ENCODE measurements around the gene SYNE2. TPM values are rescaled to one million over a fixed set of nuclear protein-coding genes. Genes with fewer than 3 reads are reported as not detected.

SYNE2 gene
- total and polyA plus RNA-seq, 4 donors, result 12.0 to 79.9 (median 19.5) TPM

DNA sequence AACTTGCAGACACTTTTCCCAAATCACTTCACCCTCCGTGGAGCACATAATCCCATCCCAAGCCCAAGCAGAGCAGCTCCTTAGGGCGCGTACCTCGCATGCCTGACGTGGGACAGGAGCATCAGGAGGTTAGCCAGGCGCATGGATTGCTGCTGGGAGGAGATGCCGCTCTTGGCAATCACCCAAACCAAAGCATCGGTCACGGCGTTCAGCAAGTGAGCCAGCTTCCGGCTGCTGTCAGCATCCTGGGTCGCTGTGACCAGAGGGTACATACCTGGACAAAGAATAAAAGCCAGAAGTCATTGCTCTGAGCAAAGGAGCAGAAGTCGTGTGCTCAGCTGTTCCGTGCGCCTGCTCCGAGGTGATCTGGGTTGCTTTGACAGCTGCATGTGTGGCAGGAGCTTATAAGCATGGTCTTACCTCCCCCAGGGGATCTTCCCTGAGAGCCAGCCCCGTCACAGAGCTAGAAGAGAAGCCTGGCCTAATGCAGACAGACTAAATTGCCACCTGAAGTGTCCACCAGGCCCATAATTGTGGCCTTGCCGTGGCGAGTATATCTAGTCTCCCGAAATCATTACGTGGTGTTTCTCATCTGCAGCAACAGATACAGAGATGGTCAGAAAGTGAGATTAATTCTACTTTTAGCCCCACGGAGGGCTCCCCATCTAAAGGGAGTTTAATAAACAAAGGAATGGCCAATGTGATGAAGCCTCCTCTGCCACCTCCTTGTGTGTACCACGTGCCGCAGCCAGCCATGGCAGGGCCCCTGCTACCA, 382.3 kb downstream of the SYNE2 start:
- no peaks in the 10 kb centered on the region for H3K9me3 ChIP-seq (ENCODE audit: control insufficient read depth in 4 of 4, low read length in 3 of 4)
- H3K36me3 ChIP-seq (ENCODE audit: control insufficient read depth in 4 of 4, insufficient read depth in 3 of 4, low read depth in 1 of 4, low read length in 3 of 4), result peaks cover 0 to 12% (median 2%) of the 10 kb centered on the region in 4 donors
- WGBS, result 71% methylated on average over 24 of the region's 24 CpGs
- no peak for TF ChIP-seq NR2F2 (IDR thresholded peaks at IDR 0.05)
- TF ChIP-seq GABPA (IDR thresholded peaks at IDR 0.05 in 1 of 2, conservative IDR thresholded peaks at IDR 0.05 in 1 of 2), result no peak
- TF ChIP-seq YY1 (IDR thresholded peaks at IDR 0.05), result no peak
- TF ChIP-seq, protein P1, sequence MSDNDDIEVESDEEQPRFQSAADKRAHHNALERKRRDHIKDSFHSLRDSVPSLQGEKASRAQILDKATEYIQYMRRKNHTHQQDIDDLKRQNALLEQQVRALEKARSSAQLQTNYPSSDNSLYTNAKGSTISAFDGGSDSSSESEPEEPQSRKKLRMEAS (IDR thresholded peaks at IDR 0.05), result no peak
- TF ChIP-seq, protein P2, sequence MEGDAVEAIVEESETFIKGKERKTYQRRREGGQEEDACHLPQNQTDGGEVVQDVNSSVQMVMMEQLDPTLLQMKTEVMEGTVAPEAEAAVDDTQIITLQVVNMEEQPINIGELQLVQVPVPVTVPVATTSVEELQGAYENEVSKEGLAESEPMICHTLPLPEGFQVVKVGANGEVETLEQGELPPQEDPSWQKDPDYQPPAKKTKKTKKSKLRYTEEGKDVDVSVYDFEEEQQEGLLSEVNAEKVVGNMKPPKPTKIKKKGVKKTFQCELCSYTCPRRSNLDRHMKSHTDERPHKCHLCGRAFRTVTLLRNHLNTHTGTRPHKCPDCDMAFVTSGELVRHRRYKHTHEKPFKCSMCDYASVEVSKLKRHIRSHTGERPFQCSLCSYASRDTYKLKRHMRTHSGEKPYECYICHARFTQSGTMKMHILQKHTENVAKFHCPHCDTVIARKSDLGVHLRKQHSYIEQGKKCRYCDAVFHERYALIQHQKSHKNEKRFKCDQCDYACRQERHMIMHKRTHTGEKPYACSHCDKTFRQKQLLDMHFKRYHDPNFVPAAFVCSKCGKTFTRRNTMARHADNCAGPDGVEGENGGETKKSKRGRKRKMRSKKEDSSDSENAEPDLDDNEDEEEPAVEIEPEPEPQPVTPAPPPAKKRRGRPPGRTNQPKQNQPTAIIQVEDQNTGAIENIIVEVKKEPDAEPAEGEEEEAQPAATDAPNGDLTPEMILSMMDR (IDR thresholded peaks at IDR 0.05; ENCODE audit: low read depth, low read length, missing input control), result no peak
- no peak for TF ChIP-seq JUND (IDR thresholded peaks at IDR 0.05)
- TF ChIP-seq, protein P3, sequence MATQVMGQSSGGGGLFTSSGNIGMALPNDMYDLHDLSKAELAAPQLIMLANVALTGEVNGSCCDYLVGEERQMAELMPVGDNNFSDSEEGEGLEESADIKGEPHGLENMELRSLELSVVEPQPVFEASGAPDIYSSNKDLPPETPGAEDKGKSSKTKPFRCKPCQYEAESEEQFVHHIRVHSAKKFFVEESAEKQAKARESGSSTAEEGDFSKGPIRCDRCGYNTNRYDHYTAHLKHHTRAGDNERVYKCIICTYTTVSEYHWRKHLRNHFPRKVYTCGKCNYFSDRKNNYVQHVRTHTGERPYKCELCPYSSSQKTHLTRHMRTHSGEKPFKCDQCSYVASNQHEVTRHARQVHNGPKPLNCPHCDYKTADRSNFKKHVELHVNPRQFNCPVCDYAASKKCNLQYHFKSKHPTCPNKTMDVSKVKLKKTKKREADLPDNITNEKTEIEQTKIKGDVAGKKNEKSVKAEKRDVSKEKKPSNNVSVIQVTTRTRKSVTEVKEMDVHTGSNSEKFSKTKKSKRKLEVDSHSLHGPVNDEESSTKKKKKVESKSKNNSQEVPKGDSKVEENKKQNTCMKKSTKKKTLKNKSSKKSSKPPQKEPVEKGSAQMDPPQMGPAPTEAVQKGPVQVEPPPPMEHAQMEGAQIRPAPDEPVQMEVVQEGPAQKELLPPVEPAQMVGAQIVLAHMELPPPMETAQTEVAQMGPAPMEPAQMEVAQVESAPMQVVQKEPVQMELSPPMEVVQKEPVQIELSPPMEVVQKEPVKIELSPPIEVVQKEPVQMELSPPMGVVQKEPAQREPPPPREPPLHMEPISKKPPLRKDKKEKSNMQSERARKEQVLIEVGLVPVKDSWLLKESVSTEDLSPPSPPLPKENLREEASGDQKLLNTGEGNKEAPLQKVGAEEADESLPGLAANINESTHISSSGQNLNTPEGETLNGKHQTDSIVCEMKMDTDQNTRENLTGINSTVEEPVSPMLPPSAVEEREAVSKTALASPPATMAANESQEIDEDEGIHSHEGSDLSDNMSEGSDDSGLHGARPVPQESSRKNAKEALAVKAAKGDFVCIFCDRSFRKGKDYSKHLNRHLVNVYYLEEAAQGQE (IDR thresholded peaks at IDR 0.05), result no peak
- no peak for TF ChIP-seq HNF4A (conservative IDR thresholded peaks at IDR 0.05)
- no peak for TF ChIP-seq RXRA (IDR thresholded peaks at IDR 0.05)
- H3K27ac ChIP-seq (ENCODE audit: low read depth in 1 of 2, low read length in 2 of 2), result no peak overlapping the region
- H3K4me3 ChIP-seq (ENCODE audit: low read depth in 1 of 3, low read length in 3 of 3), result no peak overlapping the region
- H3K27me3 ChIP-seq (ENCODE audit: control insufficient read depth in 4 of 4, insufficient read depth in 4 of 4, low read length in 3 of 4), result no peaks in the 10 kb centered on the region
- DNase-seq (ENCODE audit: low spot score), result no peak
- H3K9ac ChIP-seq (ENCODE audit: low read depth in 1 of 2, low read length in 2 of 2), result no peak overlapping the region
- no peaks in the 10 kb centered on the region for H3K4me1 ChIP-seq (ENCODE audit: control insufficient read depth in 4 of 4, insufficient read depth in 4 of 4, low read length in 3 of 4)

DNA sequence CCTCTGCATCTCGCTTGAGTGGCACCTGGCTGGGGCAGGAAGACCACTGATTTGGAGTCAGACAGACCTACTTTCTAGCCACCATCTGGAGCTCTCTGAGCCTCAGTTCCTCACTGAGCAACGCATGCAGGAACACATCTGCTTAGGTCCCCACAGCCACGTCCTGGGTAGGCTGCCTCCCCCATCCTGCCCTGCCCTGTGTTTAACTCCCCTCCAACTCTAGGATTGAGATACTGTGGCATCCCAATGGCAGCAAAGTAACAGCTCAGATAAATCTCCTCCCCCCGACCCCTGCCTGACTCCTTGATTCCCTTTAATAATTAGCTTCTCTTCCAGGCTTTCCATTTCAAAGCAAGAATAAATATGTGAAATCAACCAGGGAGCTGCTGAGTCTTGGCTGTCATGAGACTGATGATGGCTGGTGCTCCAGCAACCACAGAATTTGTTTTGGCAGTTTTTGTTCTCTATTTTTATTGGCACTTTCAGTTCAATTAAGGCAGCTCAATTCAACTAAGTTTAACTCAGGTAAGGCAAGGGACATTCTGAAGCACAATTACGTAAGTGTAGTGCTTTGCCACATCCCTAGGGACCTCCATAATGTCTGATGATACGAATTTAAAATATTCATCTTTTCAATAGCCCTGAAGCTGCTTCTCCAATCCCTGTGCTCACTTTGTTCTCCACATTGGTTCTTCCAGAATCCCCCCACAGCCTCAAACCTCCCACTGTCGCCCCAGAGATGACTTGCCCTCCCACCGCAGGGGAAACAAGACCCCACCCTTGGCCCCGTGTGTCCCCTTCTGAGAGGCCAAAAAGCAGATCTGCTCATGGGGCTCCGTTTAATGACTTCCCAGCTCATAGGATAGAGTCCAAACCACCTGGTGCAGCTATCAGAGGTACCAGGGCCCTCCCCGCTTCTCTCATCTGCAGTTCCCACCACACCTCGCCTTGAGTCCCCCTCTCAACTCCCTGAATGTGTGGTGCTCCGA, 383.1 kb downstream of the SYNE2 start:
- H3K4me1 ChIP-seq (ENCODE audit: control insufficient read depth in 4 of 4, insufficient read depth in 4 of 4, low read length in 3 of 4), result no peaks in the 10 kb centered on the region
- 81% methylated on average over 13 of the region's 13 CpGs for whole genome bisulfite sequencing
- peaks cover 0 to 12% (median 2%) of the 10 kb centered on the region in 4 donors for H3K36me3 ChIP-seq (ENCODE audit: control insufficient read depth in 4 of 4, insufficient read depth in 3 of 4, low read depth in 1 of 4, low read length in 3 of 4)
- TF ChIP-seq RXRA (IDR thresholded peaks at IDR 0.05), result no peak
- no peak for TF ChIP-seq TAF1 (conservative IDR thresholded peaks at IDR 0.05)
- TF ChIP-seq YY1 (IDR thresholded peaks at IDR 0.05), result no peak
- TF ChIP-seq, protein P3 (IDR thresholded peaks at IDR 0.05), result no peak
- no peak overlapping the region for H3K4me3 ChIP-seq (ENCODE audit: low read depth in 1 of 3, low read length in 3 of 3)
- no peaks in the 10 kb centered on the region for H3K9me3 ChIP-seq (ENCODE audit: control insufficient read depth in 4 of 4, low read length in 3 of 4)
- DNase-seq (ENCODE audit: low spot score), result no peak
- H3K27ac ChIP-seq (ENCODE audit: low read depth in 1 of 2, low read length in 2 of 2), result no peak overlapping the region
- no peaks in the 10 kb centered on the region for H3K27me3 ChIP-seq (ENCODE audit: control insufficient read depth in 4 of 4, insufficient read depth in 4 of 4, low read length in 3 of 4)
- H3K9ac ChIP-seq (ENCODE audit: low read depth in 1 of 2, low read length in 2 of 2), result no peak overlapping the region

All from liver (tissue), 9 donors.